WTC11 (cell line): ENCODE data around the gene FHOD3. TPM values are rescaled to one million over a fixed set of nuclear protein-coding genes. Genes with fewer than 3 reads are reported as not detected.

Experiments
- ATAC-seq: fragments of 200-7000 bp; cut with Tn5 transposase; 2 replicates; pipeline ENCODE4 v1.10.0; 2021; ENCODE audit warnings: mild to moderate bottlenecking, moderate library complexity
- CTCF ChIA-PET: fragments of 300-600 bp; sonication (Branson Sonifier 250); formaldehyde crosslinking; loops from one replicate; lab custom pipeline; 2021; ENCODE audit warnings: antibody characterized with exemption; lab: Charles Lee
- POLR2A ChIA-PET: fragments of 350-600 bp; sonication (Branson Sonifier 250); formaldehyde crosslinking; loops from one replicate; lab custom pipeline; 2021; ENCODE audit warnings: antibody characterized with exemption; lab: Charles Lee
- DNase-seq: peaks from one replicate; pipeline ENCODE4 v3.0.0; 2021; ENCODE audit warnings: low spot score
- H3K27ac Mint-ChIP-seq: 2 replicates; pipeline ENCODE4 v1.8.0; 2021; ENCODE audit warnings: mixed read lengths
- H3K27me3 Mint-ChIP-seq: 2 replicates; pipeline ENCODE4 v1.8.0; 2021; ENCODE audit warnings: low read depth, mild to moderate bottlenecking, moderate library complexity, mixed read lengths
- H3K36me3 Mint-ChIP-seq: 2 replicates; pipeline ENCODE4 v1.8.0; 2021; ENCODE audit warnings: mixed read lengths
- H3K4me1 Mint-ChIP-seq: 2 replicates; pipeline ENCODE4 v1.8.0; 2022; ENCODE audit warnings: mixed read lengths
- H3K4me3 Mint-ChIP-seq: 2 replicates; pipeline ENCODE4 v1.8.0; 2021; ENCODE audit warnings: mild to moderate bottlenecking, moderate library complexity, mixed read lengths
- H3K9me3 Mint-ChIP-seq: 2 replicates; pipeline ENCODE4 v1.8.0; 2021; ENCODE audit warnings: mixed read lengths
- EMX1 ChIP-seq: fragments of 250-450 bp; sonication (Bioruptor Pico); IDR thresholded peaks from 2 replicates; pipeline ENCODE4 v1.8.0; 2021; ENCODE audit warnings: mild to moderate bottlenecking
- FOXJ3 ChIP-seq: sonication (generic); formaldehyde crosslinking; IDR thresholded peaks from 2 replicates; pipeline ENCODE4 v1.9.0; 2021; ENCODE audit warnings: missing genetic modification reagents, mild to moderate bottlenecking, borderline replicate concordance
- HMGA2 ChIP-seq: fragments of 250-450 bp; sonication (Bioruptor Pico); IDR thresholded peaks from 2 replicates; pipeline ENCODE4 v1.4.0; 2021; ENCODE audit warnings: mild to moderate bottlenecking, moderate library complexity
- IRF2 ChIP-seq: sonication (generic); formaldehyde crosslinking; IDR thresholded peaks from 2 replicates; pipeline ENCODE4 v1.8.0; 2022; ENCODE audit warnings: low read depth, missing genetic modification reagents, borderline replicate concordance
- JUN ChIP-seq: sonication (generic); formaldehyde crosslinking; IDR thresholded peaks from 2 replicates; pipeline ENCODE4 v1.8.0; 2023; ENCODE audit warnings: mild to moderate bottlenecking, missing genetic modification reagents
- NR3C1 ChIP-seq: sonication (generic); formaldehyde crosslinking; conservative IDR thresholded peaks from 2 replicates; pipeline ENCODE4 v1.8.1; 2023; ENCODE audit warnings: low read depth, mild to moderate bottlenecking, missing genetic modification reagents
- PRRX2 ChIP-seq: fragments of 250-450 bp; sonication (Bioruptor Pico); IDR thresholded peaks from 2 replicates; pipeline ENCODE4 v1.8.0; 2021; ENCODE audit warnings: mild to moderate bottlenecking
- RORB ChIP-seq: fragments of 250-450 bp; sonication (Bioruptor Pico); IDR thresholded peaks from 2 replicates; pipeline ENCODE4 v1.9.0; 2021; ENCODE audit warnings: mild to moderate bottlenecking
- SMAD3 ChIP-seq: sonication (generic); formaldehyde crosslinking; IDR thresholded peaks from 2 replicates; pipeline ENCODE4 v1.8.0; 2022; ENCODE audit warnings: missing genetic modification reagents, mild to moderate bottlenecking, borderline replicate concordance
- SOX15 ChIP-seq: fragments of 250-450 bp; sonication (Bioruptor Pico); IDR thresholded peaks from 2 replicates; pipeline ENCODE4 v1.9.0; 2021; ENCODE audit warnings: mild to moderate bottlenecking
- SP1 ChIP-seq: sonication (generic); formaldehyde crosslinking; conservative IDR thresholded peaks from 2 replicates; pipeline ENCODE4 v1.8.1; 2022; ENCODE audit warnings: missing genetic modification reagents
- TEAD4 ChIP-seq: sonication (generic); formaldehyde crosslinking; IDR thresholded peaks from 2 replicates; pipeline ENCODE4 v1.8.0; 2022; ENCODE audit warnings: mild to moderate bottlenecking, missing genetic modification reagents
- ZNF219 ChIP-seq: sonication (generic); formaldehyde crosslinking; IDR thresholded peaks from 2 replicates; pipeline ENCODE4 v1.8.0; 2023; ENCODE audit warnings: missing genetic modification reagents, mild to moderate bottlenecking, borderline replicate concordance
- ZNF317 ChIP-seq: sonication (generic); formaldehyde crosslinking; IDR thresholded peaks from 2 replicates; pipeline ENCODE4 v1.8.1; 2023; ENCODE audit warnings: low read depth, mild to moderate bottlenecking, moderate library complexity, missing genetic modification reagents, borderline replicate concordance
- ZNF671 ChIP-seq: fragments of 250-450 bp; sonication (Bioruptor Pico); IDR thresholded peaks from 2 replicates; pipeline ENCODE4 v1.8.0; 2021; ENCODE audit warnings: mild to moderate bottlenecking
- total RNA-seq: library from RNA; stranded (reverse); gene quantifications from 3 replicates; pipeline ENCODE4 v1.2.3, GENCODE V29; 2021
- TF ChIP-seq, protein P1 (sequence below): sonication (generic); formaldehyde crosslinking; IDR thresholded peaks from 2 replicates; pipeline ENCODE4 v1.8.0; 2022; ENCODE audit warnings: missing genetic modification reagents
- TF ChIP-seq, protein P2 (sequence below): fragments of 250-450 bp; sonication (Bioruptor Pico); conservative IDR thresholded peaks from 2 replicates; pipeline ENCODE4 v1.9.0; 2021; ENCODE audit warnings: mild to moderate bottlenecking
- TF ChIP-seq, protein P3 (sequence below): sonication (generic); formaldehyde crosslinking; conservative IDR thresholded peaks from 2 replicates; pipeline ENCODE4 v1.8.1; 2022; ENCODE audit warnings: mild to moderate bottlenecking, missing genetic modification reagents
- TF ChIP-seq, protein P4 (sequence below): sonication (generic); formaldehyde crosslinking; IDR thresholded peaks from 2 replicates; pipeline ENCODE4 v1.8.1; 2022; ENCODE audit warnings: low read depth, missing genetic modification reagents, borderline replicate concordance
- TF ChIP-seq, protein P5 (sequence below): sonication (generic); formaldehyde crosslinking; IDR thresholded peaks from 2 replicates; pipeline ENCODE4 v1.8.1; 2023; ENCODE audit warnings: mild to moderate bottlenecking, missing genetic modification reagents, moderate library complexity
- TF ChIP-seq, protein P6 (sequence below): fragments of 200-600 bp; IDR thresholded peaks from 2 replicates; pipeline ENCODE4 v1.8.0; 2022; ENCODE audit warnings: antibody characterized with exemption
- TF ChIP-seq, protein P7 (sequence below): fragments of 250-450 bp; sonication (Bioruptor Pico); IDR thresholded peaks from 2 replicates; pipeline ENCODE4 v2.1.2; 2022; ENCODE audit warnings: mild to moderate bottlenecking, moderate library complexity

FHOD3 gene
- total RNA-seq, 1 experiment from 2014 or later = 3.8 TPM

DNA sequence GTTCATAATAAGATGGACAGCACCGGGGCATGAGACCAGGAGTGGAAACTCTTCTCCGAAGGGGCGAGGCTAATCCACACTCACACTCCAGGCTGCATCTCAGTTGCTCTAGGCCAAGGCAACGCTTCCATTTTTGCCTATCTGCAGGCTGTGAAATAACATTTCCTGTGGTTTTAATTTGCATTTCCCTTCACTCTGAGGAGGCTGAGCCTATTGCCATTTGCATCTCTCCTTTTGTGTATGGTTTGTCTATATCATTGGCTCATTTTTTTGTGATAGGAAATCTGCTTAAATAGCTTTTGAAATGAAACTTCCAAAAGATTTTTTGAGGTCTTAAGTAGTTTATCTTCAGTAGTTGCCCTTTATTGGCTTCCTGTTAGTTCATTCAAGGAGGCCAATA, 473.7 kb downstream of the FHOD3 start:
- ATAC-seq (no peak), DNase-seq (no peak)
- TF ChIP-seq PRRX2 (CRISPR knock-in tag) (no peak), IRF2 (CRISPR knock-in tag) (no peak), EMX1 (CRISPR knock-in tag) (no peak), NR3C1 (CRISPR knock-in tag) (no peak), SMAD3 (CRISPR knock-in tag) (no peak), ZNF317 (CRISPR knock-in tag) (no peak), JUN (CRISPR knock-in tag) (no peak)
- TF ChIP-seq, protein P1, sequence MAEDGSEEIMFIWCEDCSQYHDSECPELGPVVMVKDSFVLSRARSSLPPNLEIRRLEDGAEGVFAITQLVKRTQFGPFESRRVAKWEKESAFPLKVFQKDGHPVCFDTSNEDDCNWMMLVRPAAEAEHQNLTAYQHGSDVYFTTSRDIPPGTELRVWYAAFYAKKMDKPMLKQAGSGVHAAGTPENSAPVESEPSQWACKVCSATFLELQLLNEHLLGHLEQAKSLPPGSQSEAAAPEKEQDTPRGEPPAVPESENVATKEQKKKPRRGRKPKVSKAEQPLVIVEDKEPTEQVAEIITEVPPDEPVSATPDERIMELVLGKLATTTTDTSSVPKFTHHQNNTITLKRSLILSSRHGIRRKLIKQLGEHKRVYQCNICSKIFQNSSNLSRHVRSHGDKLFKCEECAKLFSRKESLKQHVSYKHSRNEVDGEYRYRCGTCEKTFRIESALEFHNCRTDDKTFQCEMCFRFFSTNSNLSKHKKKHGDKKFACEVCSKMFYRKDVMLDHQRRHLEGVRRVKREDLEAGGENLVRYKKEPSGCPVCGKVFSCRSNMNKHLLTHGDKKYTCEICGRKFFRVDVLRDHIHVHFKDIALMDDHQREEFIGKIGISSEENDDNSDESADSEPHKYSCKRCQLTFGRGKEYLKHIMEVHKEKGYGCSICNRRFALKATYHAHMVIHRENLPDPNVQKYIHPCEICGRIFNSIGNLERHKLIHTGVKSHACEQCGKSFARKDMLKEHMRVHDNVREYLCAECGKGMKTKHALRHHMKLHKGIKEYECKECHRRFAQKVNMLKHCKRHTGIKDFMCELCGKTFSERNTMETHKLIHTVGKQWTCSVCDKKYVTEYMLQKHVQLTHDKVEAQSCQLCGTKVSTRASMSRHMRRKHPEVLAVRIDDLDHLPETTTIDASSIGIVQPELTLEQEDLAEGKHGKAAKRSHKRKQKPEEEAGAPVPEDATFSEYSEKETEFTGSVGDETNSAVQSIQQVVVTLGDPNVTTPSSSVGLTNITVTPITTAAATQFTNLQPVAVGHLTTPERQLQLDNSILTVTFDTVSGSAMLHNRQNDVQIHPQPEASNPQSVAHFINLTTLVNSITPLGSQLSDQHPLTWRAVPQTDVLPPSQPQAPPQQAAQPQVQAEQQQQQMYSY (CRISPR knock-in tag) = no peak
- TF ChIP-seq, protein P2, sequence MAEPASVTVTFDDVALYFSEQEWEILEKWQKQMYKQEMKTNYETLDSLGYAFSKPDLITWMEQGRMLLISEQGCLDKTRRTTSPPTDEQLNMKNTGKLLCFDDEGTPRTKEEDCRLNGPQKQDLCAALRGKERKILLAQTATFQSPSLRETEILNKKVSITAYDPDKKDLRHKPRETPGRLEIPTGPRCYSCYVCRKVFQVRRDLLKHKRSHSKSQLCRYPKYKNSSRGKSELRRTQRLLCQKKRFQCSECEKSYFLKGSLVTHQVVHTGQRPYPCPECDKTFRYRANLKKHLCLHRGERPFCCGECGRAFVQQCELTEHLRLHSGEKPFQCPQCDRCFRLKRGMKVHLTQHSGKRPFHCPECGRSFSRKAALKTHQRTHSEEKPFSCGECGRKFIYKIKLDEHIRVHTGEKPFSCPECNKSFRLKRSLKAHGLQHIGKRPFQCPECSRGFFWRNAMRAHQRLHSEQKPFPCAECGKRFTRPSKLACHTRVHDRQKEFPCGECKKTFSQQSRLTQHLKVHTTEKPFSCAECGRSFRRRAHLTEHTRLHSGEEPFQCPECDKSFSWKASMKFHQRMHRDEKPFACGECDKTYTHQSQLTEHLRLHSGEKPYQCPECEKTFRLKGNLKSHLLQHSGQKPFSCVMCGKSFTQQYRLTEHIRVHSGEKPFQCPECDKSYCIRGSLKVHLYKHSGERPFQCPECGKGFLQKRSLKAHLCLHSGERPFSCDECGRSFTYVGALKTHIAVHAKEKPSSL (CRISPR knock-in tag) = no peak
- CTCF ChIA-PET = no interaction called here
- no peaks in the 10 kb centered on the region for H3K27me3 Mint-ChIP-seq
- no peaks in the 10 kb centered on the region for H3K36me3 Mint-ChIP-seq
- no peak overlapping the region for H3K4me3 Mint-ChIP-seq
- H3K4me1 Mint-ChIP-seq = peaks cover 9% of the 10 kb centered on the region
- H3K9me3 Mint-ChIP-seq = no peaks in the 10 kb centered on the region
- H3K27ac Mint-ChIP-seq = no peak overlapping the region
- POLR2A ChIA-PET = no interaction called here

DNA sequence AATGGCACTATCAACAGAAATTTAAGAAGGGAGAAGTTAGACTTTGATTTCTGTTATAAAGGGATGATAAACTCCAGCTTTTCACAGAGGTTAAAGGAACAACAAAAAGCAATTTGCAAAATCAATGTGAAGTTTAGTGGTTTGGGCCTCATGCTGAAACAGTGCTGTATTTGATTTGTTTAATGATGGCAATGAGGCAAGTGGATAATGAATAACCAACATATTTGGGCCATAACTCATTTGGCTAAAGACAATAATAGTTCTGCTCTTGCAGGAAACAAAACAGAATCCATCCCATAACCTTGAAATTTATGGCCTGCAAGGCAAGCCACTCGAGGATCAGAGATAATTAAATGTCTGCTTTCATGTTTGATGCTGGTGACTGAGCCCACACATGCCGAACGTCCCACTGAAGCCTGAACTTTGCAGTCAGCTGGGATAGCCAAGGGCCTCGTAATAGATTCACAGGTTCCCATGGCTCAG, 474.8 kb downstream of the FHOD3 start:
- CTCF ChIA-PET = no interaction called here
- no peak for ATAC-seq
- TF ChIP-seq ZNF671 (CRISPR knock-in tag) = no peak
- TF ChIP-seq SOX15 = no peak
- TF ChIP-seq, protein P3, sequence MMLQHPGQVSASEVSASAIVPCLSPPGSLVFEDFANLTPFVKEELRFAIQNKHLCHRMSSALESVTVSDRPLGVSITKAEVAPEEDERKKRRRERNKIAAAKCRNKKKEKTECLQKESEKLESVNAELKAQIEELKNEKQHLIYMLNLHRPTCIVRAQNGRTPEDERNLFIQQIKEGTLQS (CRISPR knock-in tag) = no peak
- TF ChIP-seq, protein P2 (CRISPR knock-in tag) = no peak
- no peak for TF ChIP-seq SP1 (CRISPR knock-in tag)
- no peak for TF ChIP-seq FOXJ3
- TF ChIP-seq, protein P4, sequence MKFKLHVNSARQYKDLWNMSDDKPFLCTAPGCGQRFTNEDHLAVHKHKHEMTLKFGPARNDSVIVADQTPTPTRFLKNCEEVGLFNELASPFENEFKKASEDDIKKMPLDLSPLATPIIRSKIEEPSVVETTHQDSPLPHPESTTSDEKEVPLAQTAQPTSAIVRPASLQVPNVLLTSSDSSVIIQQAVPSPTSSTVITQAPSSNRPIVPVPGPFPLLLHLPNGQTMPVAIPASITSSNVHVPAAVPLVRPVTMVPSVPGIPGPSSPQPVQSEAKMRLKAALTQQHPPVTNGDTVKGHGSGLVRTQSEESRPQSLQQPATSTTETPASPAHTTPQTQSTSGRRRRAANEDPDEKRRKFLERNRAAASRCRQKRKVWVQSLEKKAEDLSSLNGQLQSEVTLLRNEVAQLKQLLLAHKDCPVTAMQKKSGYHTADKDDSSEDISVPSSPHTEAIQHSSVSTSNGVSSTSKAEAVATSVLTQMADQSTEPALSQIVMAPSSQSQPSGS (CRISPR knock-in tag) = no peak
- no peak for TF ChIP-seq ZNF219 (CRISPR knock-in tag)
- TF ChIP-seq, protein P5, sequence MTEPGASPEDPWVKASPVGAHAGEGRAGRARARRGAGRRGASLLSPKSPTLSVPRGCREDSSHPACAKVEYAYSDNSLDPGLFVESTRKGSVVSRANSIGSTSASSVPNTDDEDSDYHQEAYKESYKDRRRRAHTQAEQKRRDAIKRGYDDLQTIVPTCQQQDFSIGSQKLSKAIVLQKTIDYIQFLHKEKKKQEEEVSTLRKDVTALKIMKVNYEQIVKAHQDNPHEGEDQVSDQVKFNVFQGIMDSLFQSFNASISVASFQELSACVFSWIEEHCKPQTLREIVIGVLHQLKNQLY (CRISPR knock-in tag) = no peak
- no peak for TF ChIP-seq NR3C1 (CRISPR knock-in tag)
- TF ChIP-seq, protein P6, sequence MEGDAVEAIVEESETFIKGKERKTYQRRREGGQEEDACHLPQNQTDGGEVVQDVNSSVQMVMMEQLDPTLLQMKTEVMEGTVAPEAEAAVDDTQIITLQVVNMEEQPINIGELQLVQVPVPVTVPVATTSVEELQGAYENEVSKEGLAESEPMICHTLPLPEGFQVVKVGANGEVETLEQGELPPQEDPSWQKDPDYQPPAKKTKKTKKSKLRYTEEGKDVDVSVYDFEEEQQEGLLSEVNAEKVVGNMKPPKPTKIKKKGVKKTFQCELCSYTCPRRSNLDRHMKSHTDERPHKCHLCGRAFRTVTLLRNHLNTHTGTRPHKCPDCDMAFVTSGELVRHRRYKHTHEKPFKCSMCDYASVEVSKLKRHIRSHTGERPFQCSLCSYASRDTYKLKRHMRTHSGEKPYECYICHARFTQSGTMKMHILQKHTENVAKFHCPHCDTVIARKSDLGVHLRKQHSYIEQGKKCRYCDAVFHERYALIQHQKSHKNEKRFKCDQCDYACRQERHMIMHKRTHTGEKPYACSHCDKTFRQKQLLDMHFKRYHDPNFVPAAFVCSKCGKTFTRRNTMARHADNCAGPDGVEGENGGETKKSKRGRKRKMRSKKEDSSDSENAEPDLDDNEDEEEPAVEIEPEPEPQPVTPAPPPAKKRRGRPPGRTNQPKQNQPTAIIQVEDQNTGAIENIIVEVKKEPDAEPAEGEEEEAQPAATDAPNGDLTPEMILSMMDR = no peak
- TF ChIP-seq, protein P7, sequence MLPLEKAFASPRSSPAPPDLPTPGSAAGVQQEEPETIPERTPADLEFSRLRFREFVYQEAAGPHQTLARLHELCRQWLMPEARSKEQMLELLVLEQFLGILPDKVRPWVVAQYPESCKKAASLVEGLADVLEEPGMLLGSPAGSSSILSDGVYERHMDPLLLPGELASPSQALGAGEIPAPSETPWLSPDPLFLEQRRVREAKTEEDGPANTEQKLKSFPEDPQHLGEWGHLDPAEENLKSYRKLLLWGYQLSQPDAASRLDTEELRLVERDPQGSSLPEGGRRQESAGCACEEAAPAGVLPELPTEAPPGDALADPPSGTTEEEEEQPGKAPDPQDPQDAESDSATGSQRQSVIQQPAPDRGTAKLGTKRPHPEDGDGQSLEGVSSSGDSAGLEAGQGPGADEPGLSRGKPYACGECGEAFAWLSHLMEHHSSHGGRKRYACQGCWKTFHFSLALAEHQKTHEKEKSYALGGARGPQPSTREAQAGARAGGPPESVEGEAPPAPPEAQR (CRISPR knock-in tag) = no peak
- no peak for TF ChIP-seq HMGA2
- no peak for TF ChIP-seq TEAD4 (CRISPR knock-in tag)
- TF ChIP-seq RORB (CRISPR knock-in tag) = no peak

More for the DNA sequence above, 474.8 kb downstream of the FHOD3 start:
- DNase-seq = no peak
- Mint-ChIP-seq H3K36me3 (no peaks in the 10 kb centered on the region), H3K4me3 (no peak overlapping the region), H3K27ac (no peak overlapping the region), H3K4me1 (peaks cover 9% of the 10 kb centered on the region), H3K27me3 (no peaks in the 10 kb centered on the region), H3K9me3 (no peaks in the 10 kb centered on the region)
- POLR2A ChIA-PET = no interaction called here
